Raji (cell line): ENCODE data around the gene HOXD4.

Experiments
- POLR2A ChIP-seq: IDR thresholded peaks from 2 replicates; pipeline ENCODE4 v1.6.1; 2011; ENCODE audit warnings: low read depth, low read length, control low read depth; ENCODE audit not compliant: insufficient read depth

HOXD4 gene

GRCh38 chr2:176121190-176122051, 29.9 kb upstream of the HOXD4 start:
- no peak for TF ChIP-seq POLR2A

GRCh38 chr2:176122052-176122682, 29.2 kb upstream of the HOXD4 start:
- no peak for TF ChIP-seq POLR2A

- TF ChIP-seq POLR2A = no peak
These were observed 28.5 kb upstream of the HOXD4 start, which contains the start of gene HOXD9 for GRCh38 chr2:176122683-176123410. Gene HOXD9, plus strand, starts transcription at chr2:176122719. Its CDS starts 50 bp downstream, at chr2:176122769.

DNA sequence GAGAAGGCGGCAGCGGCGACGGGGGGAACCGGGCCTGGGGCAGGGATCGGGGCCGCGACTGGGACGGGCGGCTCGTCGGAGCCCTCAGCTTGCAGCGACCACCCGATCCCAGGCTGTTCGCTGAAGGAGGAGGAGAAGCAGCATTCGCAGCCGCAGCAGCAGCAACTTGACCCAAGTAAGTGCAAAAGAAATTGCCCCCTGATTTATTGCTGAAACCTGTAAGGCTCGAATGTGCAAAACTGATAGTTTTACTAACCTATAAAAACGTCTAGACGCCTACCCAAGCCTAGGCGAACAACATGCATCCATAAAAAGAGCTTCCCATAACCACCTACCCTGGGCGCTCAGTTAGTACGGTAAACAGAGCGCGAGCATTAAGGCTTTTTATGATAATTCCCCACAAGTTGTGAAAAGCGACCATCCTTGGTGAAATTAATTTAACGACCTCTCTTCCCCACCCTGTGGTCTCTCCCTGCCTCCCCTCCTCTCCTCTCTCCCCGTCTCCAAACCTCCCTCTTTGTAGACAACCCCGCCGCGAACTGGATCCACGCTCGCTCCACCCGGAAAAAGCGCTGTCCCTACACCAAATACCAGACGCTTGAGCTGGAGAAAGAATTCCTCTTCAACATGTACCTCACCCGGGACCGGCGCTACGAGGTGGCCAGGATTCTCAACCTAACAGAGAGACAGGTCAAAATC, 27.8 kb upstream of the HOXD4 start:
- TF ChIP-seq POLR2A = no peak

GRCh38 chr2:176124110-176124946, 27.0 kb upstream of the HOXD4 start:
- no peak for TF ChIP-seq POLR2A

DNA sequence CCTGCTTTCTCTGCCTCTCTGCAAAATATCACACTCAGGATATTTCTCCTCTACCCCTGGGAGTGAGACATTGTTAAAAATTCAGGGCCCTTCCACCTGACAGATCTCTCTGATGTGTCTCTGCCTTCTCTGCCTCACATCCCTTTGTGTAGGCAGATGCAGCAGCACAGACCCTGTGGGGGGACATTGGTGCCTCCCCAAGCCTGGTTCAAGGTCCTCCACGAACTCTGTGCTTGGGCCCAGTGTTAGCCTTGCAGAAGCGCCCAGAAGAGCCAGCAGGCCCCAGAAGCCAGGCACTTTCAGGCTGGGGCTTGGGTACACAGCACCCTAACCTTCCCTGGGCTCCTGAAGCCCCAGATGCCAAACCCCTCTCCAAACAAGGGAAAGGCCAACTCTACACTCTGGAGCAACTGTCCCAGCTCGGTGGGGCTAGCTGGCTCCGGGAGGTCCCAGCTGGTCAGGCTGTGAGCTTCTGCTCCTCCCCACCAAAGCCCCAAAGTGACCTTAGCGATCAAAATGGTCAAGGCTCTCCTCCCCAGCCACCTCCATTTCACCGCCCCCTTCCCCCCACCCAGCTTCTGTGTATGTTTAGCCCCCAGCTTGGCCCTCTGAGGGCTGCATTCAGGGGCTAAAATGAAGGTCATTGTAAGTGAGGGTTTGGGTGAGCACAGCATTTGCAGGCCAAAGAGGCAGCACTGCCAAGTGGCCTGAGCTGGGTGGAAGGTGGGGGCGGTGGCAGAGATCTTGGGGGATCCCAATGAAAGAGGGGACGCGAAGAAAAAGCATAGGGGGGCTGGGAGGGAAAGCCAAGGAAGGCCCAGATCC, 26.2 kb upstream of the HOXD4 start:
- no peak for TF ChIP-seq POLR2A

DNA sequence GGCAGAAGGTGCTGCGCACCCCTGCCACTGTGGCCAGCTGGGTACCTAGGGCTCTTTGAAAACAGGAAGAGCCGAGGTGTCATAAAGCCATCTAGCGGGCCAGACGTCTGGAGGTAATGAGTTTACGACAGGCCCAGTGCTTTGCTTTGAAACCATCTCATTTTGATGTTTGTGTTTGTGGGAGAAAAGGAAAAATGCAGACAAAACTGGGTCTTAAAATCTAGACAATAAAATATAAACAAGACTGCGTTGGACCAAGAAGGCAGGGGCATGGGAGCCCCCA, 25.6 kb upstream of the HOXD4 start:
- TF ChIP-seq POLR2A = no peak

GRCh38 chr2:176126929-176127773, 24.2 kb upstream of the HOXD4 start:
- no peak for TF ChIP-seq POLR2A

GRCh38 chr2:176127774-176128072, 23.6 kb upstream of the HOXD4 start:
- no peak for TF ChIP-seq POLR2A

GRCh38 chr2:176128172-176128981, 23.0 kb upstream of the HOXD4 start:
- TF ChIP-seq POLR2A = no peak

GRCh38 chr2:176128982-176129796, 22.2 kb upstream of the HOXD4 start, which contains the start of gene HOXD8:
Gene HOXD8, plus strand, starts transcription at chr2:176129705. Its CDS starts 662 bp downstream, at chr2:176130367.
- TF ChIP-seq POLR2A = no peak
